H9 (cell line): ENCODE measurements around the gene RPS19BP1. TPM values are rescaled to one million over a fixed set of nuclear protein-coding genes. Genes with fewer than 3 reads are reported as not detected.

ENCODE experiments used
- DNase-seq: peaks from one replicate; pipeline ENCODE4 v3.0.0-alpha.2; 2017
- H2AFZ ChIP-seq: one replicate; pipeline ENCODE4 v1.6.1; 2013; ENCODE audit warnings: mild to moderate bottlenecking, low read length, control low read depth, moderate library complexity
- H2AK5ac ChIP-seq: 2 replicates; pipeline ENCODE4 v1.6.1; 2013; ENCODE audit warnings: low read length, control low read depth, mixed read lengths; ENCODE audit not compliant: insufficient read length
- H2BK120ac ChIP-seq: one replicate; pipeline ENCODE4 v1.6.1; 2013; ENCODE audit warnings: low read depth, mild to moderate bottlenecking, low read length, control low read depth, inconsistent platforms; ENCODE audit not compliant: poor library complexity, severe bottlenecking
- H2BK12ac ChIP-seq: 2 replicates; pipeline ENCODE4 v1.6.1; 2013; ENCODE audit warnings: low read length, control low read depth, mixed read lengths, low read depth; ENCODE audit not compliant: insufficient read length
- H2BK15ac ChIP-seq: 2 replicates; pipeline ENCODE4 v1.6.1; 2013; ENCODE audit warnings: low read depth, low read length, control low read depth
- H2BK20ac ChIP-seq: one replicate; pipeline ENCODE4 v1.6.1; 2013; ENCODE audit warnings: low read depth, mild to moderate bottlenecking, low read length, control low read depth, inconsistent platforms; ENCODE audit not compliant: poor library complexity, severe bottlenecking
- H2BK5ac ChIP-seq: 2 replicates; pipeline ENCODE4 v1.6.1; 2013; ENCODE audit warnings: low read length, control low read depth, mixed read lengths; ENCODE audit not compliant: insufficient read length
- H3K14ac ChIP-seq: 2 replicates; pipeline ENCODE4 v1.6.1; 2013; ENCODE audit warnings: low read length, control low read depth; ENCODE audit not compliant: insufficient read depth
- H3K18ac ChIP-seq: 2 replicates; pipeline ENCODE4 v1.6.1; 2013; ENCODE audit warnings: low read depth, mild to moderate bottlenecking, mixed read lengths, low read length, control low read depth; ENCODE audit not compliant: insufficient read length
- H3K23ac ChIP-seq: 2 replicates; pipeline ENCODE4 v1.6.1; 2013; ENCODE audit warnings: low read length, control low read depth, mixed read lengths, low read depth; ENCODE audit not compliant: insufficient read length
- H3K23me2 ChIP-seq: 2 replicates; pipeline ENCODE4 v1.6.1; 2013; ENCODE audit warnings: low read depth, mild to moderate bottlenecking, mixed read lengths, low read length, control low read depth; ENCODE audit not compliant: insufficient read length, poor library complexity, severe bottlenecking
- H3K27ac ChIP-seq: 2 replicates; pipeline ENCODE4 v1.5.1; 2013; ENCODE audit warnings: low read length, control low read depth, mixed read lengths, low read depth; ENCODE audit not compliant: insufficient read length
- H3K27me3 ChIP-seq: 2 replicates; pipeline ENCODE4 v1.6.1; 2013; ENCODE audit warnings: low read length, control low read depth, inconsistent platforms; ENCODE audit not compliant: insufficient read depth
- H3K4ac ChIP-seq: 2 replicates; pipeline ENCODE4 v1.6.1; 2013; ENCODE audit warnings: low read depth, mild to moderate bottlenecking, control low read depth, inconsistent platforms, low read length, moderate library complexity
- H3K4me1 ChIP-seq: 2 replicates; pipeline ENCODE4 v1.6.1; 2013; ENCODE audit warnings: low read length, control low read depth, inconsistent platforms; ENCODE audit not compliant: insufficient read depth
- H3K4me2 ChIP-seq: 2 replicates; pipeline ENCODE4 v1.6.1; 2013; ENCODE audit warnings: low read length, control low read depth, mixed read lengths; ENCODE audit not compliant: insufficient read length, insufficient read depth
- H3K56ac ChIP-seq: 2 replicates; pipeline ENCODE4 v1.6.1; 2013; ENCODE audit warnings: low read depth, mild to moderate bottlenecking, mixed read lengths, low read length, control low read depth; ENCODE audit not compliant: insufficient read length
- H3K79me1 ChIP-seq: 2 replicates; pipeline ENCODE4 v1.6.1; 2013; ENCODE audit warnings: low read depth, mild to moderate bottlenecking, moderate library complexity, low read length, control low read depth, inconsistent platforms; ENCODE audit not compliant: insufficient read depth, poor library complexity, severe bottlenecking
- H3K79me2 ChIP-seq: 2 replicates; pipeline ENCODE4 v1.6.1; 2013; ENCODE audit warnings: low read length, control low read depth, inconsistent platforms; ENCODE audit not compliant: insufficient read depth
- H3K9ac ChIP-seq: 2 replicates; pipeline ENCODE4 v1.6.1; 2013; ENCODE audit warnings: low read length, control low read depth, mixed read lengths; ENCODE audit not compliant: insufficient read length; ENCODE audit errors: extremely low read depth
- H3K9me3 ChIP-seq: one replicate; pipeline ENCODE4 v1.6.1; 2013; ENCODE audit warnings: low read depth, low read length, inconsistent platforms; ENCODE audit not compliant: control insufficient read depth
- H3T11ph ChIP-seq: one replicate; pipeline ENCODE4 v1.6.1; 2013; ENCODE audit warnings: mild to moderate bottlenecking, low read length, control low read depth, inconsistent platforms
- H4K20me1 ChIP-seq: one replicate; pipeline ENCODE4 v1.6.1; 2013; ENCODE audit not compliant: control insufficient read depth, insufficient read length, insufficient read depth
- H4K5ac ChIP-seq: 2 replicates; pipeline ENCODE4 v1.6.1; 2013; ENCODE audit warnings: low read depth, mild to moderate bottlenecking, mixed read lengths, low read length, control low read depth; ENCODE audit not compliant: insufficient read length
- H4K8ac ChIP-seq: replicated peaks from 2 replicates; pipeline ENCODE4 v1.6.1; 2013; ENCODE audit warnings: low read length, control low read depth, mixed read lengths, low read depth; ENCODE audit not compliant: insufficient read length
- H4K91ac ChIP-seq: 2 replicates; pipeline ENCODE4 v1.6.1; 2013; ENCODE audit warnings: low read depth, mild to moderate bottlenecking, moderate library complexity, mixed read lengths, low read length, control low read depth; ENCODE audit not compliant: insufficient read length
- H3K27ac Mint-ChIP-seq, 3 experiments: 2 replicates in 2 of 3; 3 replicates in 1 of 3; pipeline ENCODE4 v1.8.0; 2020 to 2021; ENCODE audit warnings: mixed read lengths in 3 of 3, mild to moderate bottlenecking in 1 of 3, moderate library complexity in 1 of 3
- H3K27me3 Mint-ChIP-seq: 2 replicates; pipeline ENCODE4 v1.8.0; 2021; ENCODE audit warnings: low read depth, mild to moderate bottlenecking, moderate library complexity, mixed read lengths
- H3K36me3 Mint-ChIP-seq, 3 experiments: 2 replicates in 2 of 3; 3 replicates in 1 of 3; pipeline ENCODE4 v1.8.0; 2020 to 2021; ENCODE audit warnings: low read depth in 3 of 3, mixed read lengths in 3 of 3; ENCODE audit not compliant: insufficient read depth in 1 of 3
- H3K4me1 Mint-ChIP-seq, 2 experiments: 2 replicates each; pipeline ENCODE4 v1.8.0; 2020; ENCODE audit warnings: mixed read lengths in 2 of 2
- H3K4me3 Mint-ChIP-seq, 2 experiments: 2 replicates in 1 of 2; 3 replicates in 1 of 2; pipeline ENCODE4 v1.8.0; 2020 to 2021; ENCODE audit warnings: mild to moderate bottlenecking in 2 of 2, mixed read lengths in 2 of 2, moderate library complexity in 1 of 2
- H3K9me3 Mint-ChIP-seq, 2 experiments: 2 replicates in 1 of 2; 3 replicates in 1 of 2; pipeline ENCODE4 v1.8.0; 2020; ENCODE audit warnings: mild to moderate bottlenecking in 2 of 2, mixed read lengths in 2 of 2, moderate library complexity in 1 of 2
- whole genome bisulfite sequencing: extraction: QIAGEN DNeasy Blood & Tissue Kit; methylation state at CpG from one replicate; pipeline ENCODE4 v1.1.7; 2013; ENCODE audit warnings: missing lambda C conversion rate, low lambda C conversion rate, mixed read lengths; ENCODE audit not compliant: insufficient read length; ENCODE audit errors: extremely low coverage; 5-methylcytosine and 5-hydroxymethylcytosine counted together
- total RNA-seq: library from RNA; stranded (reverse); gene quantifications from 2 replicates; pipeline ENCODE4 v1.2.1, GENCODE V29; 2021
- TF ChIP-seq, protein P1 (sequence below): fragments of 200-600 bp; sonication (generic); conservative IDR thresholded peaks from 3 replicates; pipeline ENCODE4 v1.8.0; 2021; ENCODE audit warnings: antibody characterized with exemption, mild to moderate bottlenecking

The RPS19BP1 gene
- total RNA-seq, 1 experiment from 2014 or later = 65.0 TPM

DNA sequence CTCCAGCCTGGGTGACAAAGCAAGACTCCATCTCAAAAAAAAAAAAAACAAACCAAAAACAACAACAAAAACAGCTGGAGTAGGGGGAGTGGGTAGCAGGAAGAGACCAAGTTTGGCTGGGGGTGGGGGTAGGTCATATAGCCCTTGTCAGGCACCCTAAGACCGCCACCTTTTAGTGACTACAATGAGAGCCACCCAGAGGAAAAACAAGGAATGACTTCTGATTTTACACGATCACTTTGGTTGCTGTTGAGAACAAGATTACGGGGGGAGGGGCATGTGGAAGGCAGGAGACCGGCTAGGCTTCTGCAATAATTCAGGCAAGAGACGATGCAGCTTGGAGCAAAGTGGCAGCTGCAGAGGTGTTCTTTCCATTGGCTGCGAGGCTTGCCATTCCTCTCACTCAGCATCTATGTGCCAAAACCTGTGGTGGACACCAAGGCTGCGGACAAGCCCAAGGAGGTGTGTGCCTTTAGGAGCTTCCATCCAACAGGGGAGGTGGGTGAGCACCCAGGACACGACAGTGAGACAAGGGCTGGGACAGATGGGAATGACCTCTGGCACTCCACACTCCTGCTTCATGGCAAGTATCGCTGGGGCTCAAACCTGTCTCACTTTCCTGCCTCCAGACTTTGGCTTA, 1.7 kb downstream of the RPS19BP1 start:
- Histone ChIP-seq H3K4ac (no peak overlapping the region), H4K20me1 (no peaks in the 10 kb centered on the region), H2BK15ac (no peak overlapping the region), H3K56ac (no peak overlapping the region), H3K18ac (no peak overlapping the region), H3K27me3 (no peaks in the 10 kb centered on the region), H3T11ph (no peak overlapping the region), H4K5ac (no peak overlapping the region), H3K79me1 (no peaks in the 10 kb centered on the region), H3K23me2 (peaks cover 6% of the 10 kb centered on the region), H2AK5ac (no peak overlapping the region), H3K9me3 (no peaks in the 10 kb centered on the region), H2BK120ac (no peak overlapping the region), H3K79me2 (peaks cover 2% of the 10 kb centered on the region; the same call in 1 of the 2 replicates), H2BK12ac (no peak overlapping the region), H2AFZ (no peak overlapping the region), H3K27ac (no peak overlapping the region), H3K4me2 (peak overlapping the region; percentile 6), H2BK20ac (no peak overlapping the region), H3K9ac (no peak overlapping the region), H2BK5ac (no peak overlapping the region), H4K8ac (no peak overlapping the region), H3K23ac (no peak overlapping the region), H3K4me1 (peaks cover 3% of the 10 kb centered on the region; the same call in 1 of the 2 replicates), H4K91ac (no peak overlapping the region), H3K14ac (no peak overlapping the region)
- peaks cover 42 to 61% of the 10 kb centered on the region in 2 experiments for H3K4me1 Mint-ChIP-seq
- DNase-seq = no peak
- TF ChIP-seq, protein P1, sequence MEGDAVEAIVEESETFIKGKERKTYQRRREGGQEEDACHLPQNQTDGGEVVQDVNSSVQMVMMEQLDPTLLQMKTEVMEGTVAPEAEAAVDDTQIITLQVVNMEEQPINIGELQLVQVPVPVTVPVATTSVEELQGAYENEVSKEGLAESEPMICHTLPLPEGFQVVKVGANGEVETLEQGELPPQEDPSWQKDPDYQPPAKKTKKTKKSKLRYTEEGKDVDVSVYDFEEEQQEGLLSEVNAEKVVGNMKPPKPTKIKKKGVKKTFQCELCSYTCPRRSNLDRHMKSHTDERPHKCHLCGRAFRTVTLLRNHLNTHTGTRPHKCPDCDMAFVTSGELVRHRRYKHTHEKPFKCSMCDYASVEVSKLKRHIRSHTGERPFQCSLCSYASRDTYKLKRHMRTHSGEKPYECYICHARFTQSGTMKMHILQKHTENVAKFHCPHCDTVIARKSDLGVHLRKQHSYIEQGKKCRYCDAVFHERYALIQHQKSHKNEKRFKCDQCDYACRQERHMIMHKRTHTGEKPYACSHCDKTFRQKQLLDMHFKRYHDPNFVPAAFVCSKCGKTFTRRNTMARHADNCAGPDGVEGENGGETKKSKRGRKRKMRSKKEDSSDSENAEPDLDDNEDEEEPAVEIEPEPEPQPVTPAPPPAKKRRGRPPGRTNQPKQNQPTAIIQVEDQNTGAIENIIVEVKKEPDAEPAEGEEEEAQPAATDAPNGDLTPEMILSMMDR = no peak; the same call in 2 of the 3 replicates
- H3K9me3 Mint-ChIP-seq = no peaks in the 10 kb centered on the region; a peak in 2 of 5 replicates
- H3K27ac Mint-ChIP-seq = peak overlapping the region in 2 of 3 experiments; percentile 15 to 23; a peak in 1 of 7 replicates
- H3K36me3 Mint-ChIP-seq = peaks cover 6 to 37% (median 36%) of the 10 kb centered on the region in 3 experiments
- no CpG with 5 or more reads among the region's 9 CpGs for WGBS
- H3K4me3 Mint-ChIP-seq = peak overlapping the region; percentile 90
- no peaks in the 10 kb centered on the region for H3K27me3 Mint-ChIP-seq
